Memory B cell (primary cell): ENCODE measurements around the gene MIER2.
A peak's percentile ranks its signal among the peaks of the same experiment; 100 is the strongest.
"Not testable (repeated sequence)": the region's sequence is repeated elsewhere in the genome, so short reads cannot be mapped to it uniquely, and the experiment has no call there.

Source experiments
- ATAC-seq: fragments of 150-1000 bp; cut with Tn5 transposase; 2 replicates; pipeline ENCODE4 v1.10.0; 2021; ENCODE audit warnings: low read depth, mild to moderate bottlenecking, moderate library complexity
- DNase-seq, 2 donors: peaks; one replicate each; pipeline ENCODE4 v3.0.0; 2022; ENCODE audit warnings: low spot score in 2 of 2
- H3K27ac Mint-ChIP-seq: one replicate; pipeline ENCODE4 v1.8.0; 2022; ENCODE audit warnings: mild to moderate bottlenecking, moderate library complexity, mixed read lengths
- H3K27me3 Mint-ChIP-seq: one replicate; pipeline ENCODE4 v1.8.0; 2022; ENCODE audit warnings: mixed read lengths
- H3K36me3 Mint-ChIP-seq: one replicate; pipeline ENCODE4 v1.8.0; 2022; ENCODE audit warnings: mild to moderate bottlenecking, mixed read lengths
- H3K4me1 Mint-ChIP-seq: one replicate; pipeline ENCODE4 v1.8.0; 2022; ENCODE audit warnings: mixed read lengths
- H3K4me3 Mint-ChIP-seq: one replicate; pipeline ENCODE4 v1.8.0; 2022; ENCODE audit warnings: mild to moderate bottlenecking, moderate library complexity, mixed read lengths
- H3K9me3 Mint-ChIP-seq: one replicate; pipeline ENCODE4 v1.8.0; 2022; ENCODE audit warnings: mixed read lengths

Gene MIER2

DNA sequence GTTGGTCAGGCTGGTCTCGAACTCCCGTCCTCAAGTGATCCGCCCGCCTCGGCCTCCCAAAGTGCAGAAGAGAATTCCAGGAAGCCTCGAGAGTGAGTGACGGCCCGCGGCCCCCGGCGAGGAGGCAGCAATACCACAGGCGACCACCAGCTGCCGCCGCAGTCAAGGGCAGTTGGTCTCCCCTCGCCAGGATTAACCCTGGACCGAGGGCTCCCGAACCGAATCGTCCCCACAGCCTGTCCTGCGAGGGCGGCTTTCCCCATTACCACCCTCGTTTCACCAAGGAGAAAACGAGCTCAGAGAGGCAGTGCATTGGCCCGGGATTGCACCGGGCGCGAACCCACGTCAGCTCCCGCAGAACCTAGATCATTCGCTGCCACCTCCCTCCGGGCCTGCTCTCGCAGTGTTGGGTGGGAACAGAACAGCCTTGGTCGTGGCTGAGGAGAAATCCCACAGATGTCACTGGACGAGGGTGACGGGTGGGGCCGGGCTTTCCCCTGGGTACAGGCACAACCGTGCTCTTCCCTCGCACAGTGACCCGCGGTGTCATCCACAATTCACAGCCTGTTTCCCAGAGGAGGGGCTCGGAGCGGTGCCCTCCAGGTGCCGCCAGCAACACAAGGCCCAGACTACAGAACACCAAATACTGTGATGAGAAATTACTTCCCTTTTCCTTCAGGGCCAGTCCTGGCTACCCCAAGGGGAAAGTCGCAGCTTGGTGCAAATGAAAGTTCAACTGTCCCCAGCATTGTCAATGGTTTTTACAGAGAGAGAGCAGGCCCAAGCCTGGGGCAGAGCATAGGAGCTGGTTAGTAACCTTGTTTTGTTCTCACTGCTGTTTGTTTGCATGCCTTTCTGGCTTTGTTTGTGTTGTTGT, 39.6 kb upstream of the MIER2 start:
- peaks cover 13% of the 10 kb centered on the region for H3K4me1 Mint-ChIP-seq
- H3K27ac Mint-ChIP-seq: no peak overlapping the region
- DNase-seq (no peak), ATAC-seq (no peak)
- H3K36me3 Mint-ChIP-seq: peaks cover 7% of the 10 kb centered on the region
- H3K27me3 Mint-ChIP-seq: peaks cover 7% of the 10 kb centered on the region
- H3K4me3 Mint-ChIP-seq: no peak overlapping the region
- peaks cover 10% of the 10 kb centered on the region for H3K9me3 Mint-ChIP-seq

DNA sequence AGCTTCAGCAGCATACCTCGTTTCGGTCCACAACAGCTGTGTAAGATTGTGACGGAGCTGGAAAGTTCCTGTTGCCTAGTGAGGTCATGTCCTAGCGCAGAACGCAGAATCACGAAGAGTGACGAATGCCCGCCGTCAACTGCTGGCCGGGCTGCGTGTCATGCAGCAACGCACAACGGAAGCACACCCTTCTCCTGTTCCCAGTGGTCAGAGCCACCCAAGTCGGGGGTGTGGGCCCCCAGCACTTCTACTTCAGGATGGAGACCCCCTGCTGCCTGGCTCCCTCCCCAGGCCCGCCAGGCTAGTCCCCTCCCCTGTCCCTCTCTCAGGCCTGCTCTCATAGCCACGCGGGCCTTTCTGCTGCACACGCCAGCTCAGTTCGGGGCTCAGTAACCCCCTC, 38.4 kb upstream of the MIER2 start:
- no peak overlapping the region for H3K4me3 Mint-ChIP-seq
- H3K9me3 Mint-ChIP-seq: peaks cover 10% of the 10 kb centered on the region
- H3K27ac Mint-ChIP-seq: peak overlapping the region; percentile 88
- no peak for DNase-seq
- peaks cover 7% of the 10 kb centered on the region for H3K27me3 Mint-ChIP-seq
- H3K36me3 Mint-ChIP-seq: peaks cover 7% of the 10 kb centered on the region
- ATAC-seq: no peak
- H3K4me1 Mint-ChIP-seq: peaks cover 13% of the 10 kb centered on the region

GRCh38 chr19:382578-382977, 38.0 kb upstream of the MIER2 start:
- H3K36me3 Mint-ChIP-seq, H3K4me3 Mint-ChIP-seq, DNase-seq, H3K27me3 Mint-ChIP-seq: not testable (repeated sequence)
- Mint-ChIP-seq H3K27ac (peak overlapping the region; percentile 88), H3K9me3 (peaks cover 10% of the 10 kb centered on the region), H3K4me1 (peaks cover 13% of the 10 kb centered on the region)
- ATAC-seq: peak; percentile 78

DNA sequence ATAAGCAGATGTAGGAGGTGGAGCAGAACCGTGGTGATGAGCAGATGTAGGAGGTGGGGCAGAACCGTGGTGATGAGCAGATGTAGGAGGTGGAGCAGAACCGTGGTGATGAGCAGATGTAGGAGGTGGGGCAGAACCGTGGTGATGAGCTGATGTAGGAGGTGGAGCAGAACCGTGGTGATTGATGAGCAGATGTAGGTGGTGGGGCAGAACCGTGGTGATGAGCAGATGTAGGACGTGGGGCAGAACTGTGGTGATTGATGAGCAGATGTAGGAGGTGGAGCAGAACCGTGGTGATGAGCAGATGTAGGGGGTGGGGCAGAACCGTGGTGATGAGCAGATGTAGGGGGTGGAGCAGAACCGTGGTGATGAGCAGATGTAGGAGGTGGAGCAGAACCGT, 37.3 kb upstream of the MIER2 start:
- H3K4me3 Mint-ChIP-seq, DNase-seq, H3K36me3 Mint-ChIP-seq, ATAC-seq, H3K27me3 Mint-ChIP-seq: not testable (repeated sequence)
- H3K27ac Mint-ChIP-seq: peak overlapping the region; percentile 72
- peaks cover 10% of the 10 kb centered on the region for H3K9me3 Mint-ChIP-seq
- peaks cover 13% of the 10 kb centered on the region for H3K4me1 Mint-ChIP-seq

DNA sequence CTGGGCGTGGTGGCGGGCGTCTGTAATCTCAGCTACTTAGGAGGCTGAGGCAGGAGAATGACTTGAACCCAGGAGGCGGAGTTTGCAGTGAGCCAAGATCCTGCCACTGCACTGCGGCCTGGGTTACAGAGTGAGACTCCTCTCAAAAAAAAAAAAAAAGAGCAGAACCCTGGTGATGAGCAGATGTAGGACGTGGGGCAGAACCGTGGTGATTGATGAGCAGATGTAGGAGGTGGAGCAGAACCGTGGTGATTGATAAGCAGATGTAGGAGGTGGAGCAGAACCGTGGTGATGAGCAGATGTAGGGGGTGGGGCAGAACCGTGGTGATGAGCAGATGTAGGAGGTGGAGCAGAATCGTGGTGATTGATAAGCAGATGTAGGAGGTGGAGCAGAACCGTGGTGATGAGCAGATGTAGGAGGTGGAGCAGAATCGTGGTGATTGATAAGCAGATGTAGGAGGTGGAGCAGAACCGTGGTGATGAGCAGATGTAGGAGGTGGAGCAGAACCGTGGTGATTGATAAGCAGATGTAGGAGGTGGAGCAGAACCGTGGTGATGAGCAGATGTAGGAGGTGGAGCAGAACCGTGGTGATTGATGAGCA, 36.1 kb upstream of the MIER2 start:
- Mint-ChIP-seq H3K4me1 (peaks cover 13% of the 10 kb centered on the region), H3K9me3 (peaks cover 10% of the 10 kb centered on the region)
- ATAC-seq, DNase-seq, H3K27me3 Mint-ChIP-seq, H3K4me3 Mint-ChIP-seq, H3K36me3 Mint-ChIP-seq, H3K27ac Mint-ChIP-seq: not testable (repeated sequence)

DNA sequence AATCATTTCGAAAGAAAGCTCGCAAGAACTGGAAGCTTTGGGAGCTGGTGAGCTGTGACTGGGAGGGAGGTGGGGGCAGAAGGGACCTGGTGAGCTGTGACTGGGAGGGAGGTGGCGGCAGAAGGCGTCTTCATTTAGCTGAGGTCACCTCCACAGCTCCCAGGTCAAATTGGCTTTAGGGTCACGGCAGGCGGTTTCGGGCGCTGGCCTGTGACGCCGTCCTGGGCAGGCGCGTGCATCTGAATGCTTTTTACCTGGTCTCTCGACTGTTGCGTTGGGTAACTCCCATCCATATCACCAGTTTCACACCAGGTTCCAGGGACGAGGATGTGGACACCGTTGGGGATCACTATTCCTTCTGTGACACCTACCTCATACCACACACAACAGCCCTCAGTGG, 35.2 kb upstream of the MIER2 start:
- Mint-ChIP-seq H3K27ac (no peak overlapping the region), H3K4me3 (no peak overlapping the region), H3K36me3 (peaks cover 9% of the 10 kb centered on the region), H3K27me3 (peaks cover 6% of the 10 kb centered on the region), H3K9me3 (peaks cover 10% of the 10 kb centered on the region), H3K4me1 (peaks cover 13% of the 10 kb centered on the region)
- ATAC-seq (no peak), DNase-seq (no peak)

- H3K4me3 Mint-ChIP-seq: no peak overlapping the region
- peaks cover 4% of the 10 kb centered on the region for H3K27me3 Mint-ChIP-seq
- H3K36me3 Mint-ChIP-seq: peaks cover 9% of the 10 kb centered on the region
- DNase-seq: no peak
- peaks cover 13% of the 10 kb centered on the region for H3K4me1 Mint-ChIP-seq
- ATAC-seq: no peak
- H3K27ac Mint-ChIP-seq: no peak overlapping the region
- peaks cover 10% of the 10 kb centered on the region for H3K9me3 Mint-ChIP-seq
Observed at GRCh38 chr19:378706-379105, 34.1 kb upstream of the MIER2 start.

DNA sequence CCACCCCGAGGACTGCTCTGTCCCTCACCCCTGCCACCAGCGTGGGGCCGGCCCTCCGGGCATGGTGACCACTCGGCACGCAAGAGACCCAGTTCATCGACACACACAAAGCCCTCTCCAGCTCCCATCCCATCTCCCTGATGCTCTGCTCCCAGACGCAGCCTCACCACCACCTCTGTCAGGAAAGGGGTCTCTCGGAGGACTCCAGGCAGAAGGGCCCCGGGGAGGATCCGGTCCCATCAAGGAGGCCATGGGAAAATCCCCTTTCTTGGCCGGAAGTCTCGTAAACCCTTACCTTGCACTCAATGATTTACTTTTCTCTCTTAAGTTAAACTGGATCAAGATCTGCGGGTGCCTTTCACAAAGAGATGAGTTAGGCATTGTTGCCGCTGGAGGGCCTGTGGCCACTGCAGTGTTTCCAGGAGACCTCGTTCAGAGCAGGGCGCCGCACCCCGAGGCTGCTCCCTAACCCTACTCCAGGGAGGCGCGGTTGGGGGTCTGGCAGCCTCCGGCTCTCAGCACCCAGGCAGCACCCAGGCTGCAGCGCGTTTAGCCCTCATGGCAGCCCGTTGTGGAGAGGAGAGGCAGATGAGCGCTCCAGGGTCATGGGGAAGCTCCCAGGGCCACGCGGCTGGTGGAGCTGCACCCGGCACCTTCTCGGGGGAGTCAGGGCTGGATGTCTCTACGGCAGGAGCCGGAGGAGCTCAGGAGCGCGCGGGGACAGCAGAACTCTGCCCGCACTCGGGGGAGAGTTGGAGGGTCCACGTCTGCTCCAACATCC, 33.4 kb upstream of the MIER2 start:
- ATAC-seq (no peak), DNase-seq (no peak)
- Mint-ChIP-seq H3K36me3 (peaks cover 9% of the 10 kb centered on the region), H3K4me3 (no peak overlapping the region), H3K27me3 (peaks cover 4% of the 10 kb centered on the region), H3K27ac (no peak overlapping the region), H3K9me3 (peaks cover 8% of the 10 kb centered on the region), H3K4me1 (peaks cover 13% of the 10 kb centered on the region)

DNA sequence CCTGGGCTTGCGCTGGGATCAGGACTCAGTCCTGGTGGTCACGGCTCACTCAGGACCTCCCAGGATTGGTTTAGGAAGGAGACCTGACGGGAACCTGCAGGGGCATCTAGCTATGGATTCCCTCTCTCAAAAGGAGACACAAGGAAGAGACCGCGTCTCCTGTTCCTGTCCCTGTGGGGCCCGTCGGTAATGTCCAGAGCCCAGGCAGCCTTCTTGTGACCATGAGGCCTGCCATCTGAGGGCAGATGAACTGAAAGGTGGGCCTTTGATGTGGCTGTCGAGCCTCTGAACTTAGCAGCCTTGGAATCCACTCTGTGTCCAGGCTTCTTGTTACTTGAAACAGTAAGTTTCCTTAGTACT, 31.5 kb upstream of the MIER2 start:
- no peak overlapping the region for H3K4me3 Mint-ChIP-seq
- peaks cover 3% of the 10 kb centered on the region for H3K4me1 Mint-ChIP-seq
- peaks cover 2% of the 10 kb centered on the region for H3K9me3 Mint-ChIP-seq
- DNase-seq: no peak
- no peak for ATAC-seq
- peaks cover 4% of the 10 kb centered on the region for H3K36me3 Mint-ChIP-seq
- no peak overlapping the region for H3K27ac Mint-ChIP-seq
- peaks cover 6% of the 10 kb centered on the region for H3K27me3 Mint-ChIP-seq

DNA sequence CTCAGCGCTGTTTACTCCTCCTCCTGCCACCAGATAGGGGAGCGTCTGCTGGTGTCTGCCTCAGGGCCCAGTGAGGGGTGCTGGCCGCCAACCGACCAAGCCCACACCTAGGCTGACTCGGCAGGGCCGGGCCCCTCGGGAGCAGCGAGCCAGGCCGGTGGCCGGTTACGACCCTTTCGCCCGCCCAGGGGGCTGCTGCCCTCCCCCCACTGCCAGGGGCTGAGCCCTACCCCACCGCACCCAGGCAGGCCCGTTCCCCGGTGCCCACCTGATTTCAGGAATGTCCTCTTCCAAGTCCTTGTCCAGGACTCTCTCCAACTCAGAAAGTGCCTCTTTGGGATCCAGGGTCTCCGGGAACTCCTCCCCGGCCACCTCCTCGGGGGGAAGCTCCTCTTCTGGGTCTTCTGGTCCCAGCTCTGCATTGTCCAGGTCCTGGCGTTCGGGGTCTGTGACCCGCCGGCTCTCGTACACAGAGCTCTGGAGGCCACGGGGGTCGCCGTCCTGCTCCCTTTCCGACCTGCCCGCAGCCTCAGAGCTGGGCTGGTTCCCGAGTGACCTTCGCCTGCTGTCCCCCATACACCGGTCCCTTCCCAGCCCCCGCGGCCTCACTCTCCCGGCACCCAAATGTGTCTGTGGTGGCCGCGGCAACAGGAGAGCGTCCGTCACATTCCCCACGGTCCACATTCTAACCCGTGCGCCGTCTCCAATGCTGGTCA, 31.0 kb upstream of the MIER2 start:
- Mint-ChIP-seq H3K4me3 (no peak overlapping the region), H3K27me3 (peaks cover 4% of the 10 kb centered on the region), H3K27ac (no peak overlapping the region), H3K36me3 (peaks cover 3% of the 10 kb centered on the region), H3K9me3 (peaks cover under 1% of the 10 kb centered on the region), H3K4me1 (peaks cover under 1% of the 10 kb centered on the region)
- DNase-seq: no peak
- ATAC-seq: no peak

GRCh38 chr19:374886-375235, 30.3 kb upstream of the MIER2 start:
- no peaks in the 10 kb centered on the region for H3K9me3 Mint-ChIP-seq
- ATAC-seq (no peak), DNase-seq (no peak)
- peaks cover 4% of the 10 kb centered on the region for H3K27me3 Mint-ChIP-seq
- H3K4me3 Mint-ChIP-seq: no peak overlapping the region
- no peaks in the 10 kb centered on the region for H3K4me1 Mint-ChIP-seq
- peaks cover 2% of the 10 kb centered on the region for H3K36me3 Mint-ChIP-seq
- no peak overlapping the region for H3K27ac Mint-ChIP-seq

GRCh38 chr19:374183-374885, 29.7 kb upstream of the MIER2 start:
- H3K27me3 Mint-ChIP-seq: peaks cover 8% of the 10 kb centered on the region
- no peaks in the 10 kb centered on the region for H3K4me1 Mint-ChIP-seq
- DNase-seq: no peak
- no peak for ATAC-seq
- H3K9me3 Mint-ChIP-seq: no peaks in the 10 kb centered on the region
- no peak overlapping the region for H3K4me3 Mint-ChIP-seq
- peaks cover 2% of the 10 kb centered on the region for H3K36me3 Mint-ChIP-seq
- H3K27ac Mint-ChIP-seq: no peak overlapping the region

DNA sequence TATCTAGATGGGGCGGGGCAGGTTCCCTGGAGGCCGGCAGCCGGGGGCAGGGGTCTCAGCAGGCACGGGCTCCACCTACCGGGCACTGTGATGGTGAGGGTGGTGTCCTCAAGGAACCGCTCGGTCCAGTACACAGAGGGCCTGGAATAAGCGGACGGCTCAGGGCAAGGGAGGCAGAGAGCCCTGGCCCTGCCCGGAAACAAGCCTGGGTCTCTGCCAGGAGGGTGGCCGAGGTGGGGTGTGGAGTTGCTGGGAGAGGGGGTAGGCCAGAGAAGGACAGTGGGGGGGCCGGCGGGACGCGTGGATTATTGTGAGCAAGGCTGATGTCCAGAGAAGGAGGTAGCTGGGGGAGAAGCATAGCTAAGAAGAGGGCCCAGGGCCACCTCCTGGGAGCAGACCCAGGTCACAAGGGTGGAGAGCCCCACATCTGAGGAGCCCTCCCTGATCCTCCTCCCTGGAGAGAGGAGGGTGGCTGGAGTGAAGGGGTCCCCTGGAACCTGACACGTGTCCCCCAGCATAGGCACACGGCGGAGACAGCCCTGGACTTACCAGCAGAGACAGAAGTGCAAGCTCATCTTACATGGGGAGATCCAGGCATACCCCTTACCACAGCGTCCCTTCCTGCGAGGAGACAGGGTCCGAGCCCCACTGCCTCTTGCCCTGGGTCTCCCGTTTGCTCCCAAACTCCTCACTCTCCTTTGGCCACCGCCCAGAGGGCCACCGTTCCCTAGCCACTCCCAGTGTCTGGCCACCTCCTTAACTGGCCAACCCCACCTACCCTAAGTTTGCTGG, 29.0 kb upstream of the MIER2 start:
- peaks cover 5% of the 10 kb centered on the region for H3K36me3 Mint-ChIP-seq
- peaks cover 11% of the 10 kb centered on the region for H3K27me3 Mint-ChIP-seq
- ATAC-seq (no peak), DNase-seq (no peak)
- H3K27ac Mint-ChIP-seq: no peak overlapping the region
- no peaks in the 10 kb centered on the region for H3K9me3 Mint-ChIP-seq
- no peaks in the 10 kb centered on the region for H3K4me1 Mint-ChIP-seq
- no peak overlapping the region for H3K4me3 Mint-ChIP-seq
